Raji (cell line): Measurements from ENCODE around the gene PDE4B.
A peak's percentile ranks its signal among the peaks of the same experiment; 100 is the strongest.

Experiments used
- POLR2A ChIP-seq: IDR thresholded peaks from 2 replicates; pipeline ENCODE4 v1.6.1; 2011; ENCODE audit warnings: low read depth, low read length, control low read depth; ENCODE audit not compliant: insufficient read depth

Gene PDE4B

GRCh38 chr1:66326867-66327266 is 534.2 kb downstream of the PDE4B start:
- no peak for TF ChIP-seq POLR2A

DNA sequence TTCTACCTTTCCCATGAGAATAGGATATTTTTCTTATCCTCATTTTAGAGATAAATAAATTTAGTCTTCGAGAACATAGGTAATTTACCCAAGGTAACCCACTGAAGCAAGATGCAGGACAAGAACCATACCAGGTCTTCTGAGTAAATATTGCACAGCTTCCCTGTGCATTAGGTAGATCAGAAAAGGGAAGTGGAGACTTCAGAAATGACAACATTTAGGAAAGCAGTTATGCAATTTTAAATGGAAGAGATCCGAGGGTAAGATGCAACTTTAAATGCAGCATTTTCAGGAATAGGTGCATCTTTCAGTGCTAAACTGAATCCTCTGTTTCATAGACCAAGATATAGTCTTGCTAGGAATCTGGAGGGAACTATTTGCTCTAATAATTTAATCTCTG is 534.9 kb downstream of the PDE4B start:
- no peak for TF ChIP-seq POLR2A

DNA sequence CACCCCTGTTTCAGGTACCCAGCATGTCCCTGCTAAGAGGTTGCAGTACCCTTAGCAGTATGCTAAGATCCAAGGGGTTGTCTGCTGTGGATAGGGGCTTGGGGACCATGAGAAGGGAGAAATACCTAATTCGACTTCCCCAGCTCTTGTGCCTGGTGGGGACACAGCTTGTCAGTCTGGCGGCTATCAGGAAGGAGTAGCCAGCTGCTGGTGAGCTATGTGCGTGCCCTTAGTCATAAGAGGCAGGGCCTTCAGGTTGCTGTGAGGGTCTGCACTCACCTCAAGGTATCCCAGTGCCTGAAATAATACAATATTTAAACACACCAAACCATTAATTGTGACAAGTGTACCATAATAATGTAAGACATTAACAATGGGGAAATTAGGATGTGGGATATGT is 536.2 kb downstream of the PDE4B start:
- TF ChIP-seq POLR2A = no peak

DNA sequence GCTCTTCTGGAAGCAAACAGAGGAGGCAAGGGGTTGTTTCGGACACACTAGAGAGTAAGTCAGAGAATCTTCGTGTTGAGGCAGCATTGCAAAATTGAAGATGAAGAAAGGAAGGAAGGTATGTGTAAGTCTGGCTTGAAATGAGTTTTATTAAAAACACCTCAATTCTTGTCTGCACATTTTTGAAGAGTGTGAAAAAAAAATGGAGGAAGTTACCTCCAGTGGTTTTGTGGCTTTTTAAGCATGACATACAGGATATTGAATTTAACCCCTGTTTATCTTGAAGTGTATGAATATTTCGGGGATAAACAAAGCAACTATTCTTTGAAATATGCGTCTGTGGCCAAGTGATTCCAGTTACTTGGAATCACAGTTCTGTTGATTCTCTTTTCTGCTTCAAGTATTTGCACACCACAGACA is 538.0 kb downstream of the PDE4B start:
- 0 out of 2 replicates have a peak, but pooled peaks have one; percentile 16 for TF ChIP-seq POLR2A

DNA sequence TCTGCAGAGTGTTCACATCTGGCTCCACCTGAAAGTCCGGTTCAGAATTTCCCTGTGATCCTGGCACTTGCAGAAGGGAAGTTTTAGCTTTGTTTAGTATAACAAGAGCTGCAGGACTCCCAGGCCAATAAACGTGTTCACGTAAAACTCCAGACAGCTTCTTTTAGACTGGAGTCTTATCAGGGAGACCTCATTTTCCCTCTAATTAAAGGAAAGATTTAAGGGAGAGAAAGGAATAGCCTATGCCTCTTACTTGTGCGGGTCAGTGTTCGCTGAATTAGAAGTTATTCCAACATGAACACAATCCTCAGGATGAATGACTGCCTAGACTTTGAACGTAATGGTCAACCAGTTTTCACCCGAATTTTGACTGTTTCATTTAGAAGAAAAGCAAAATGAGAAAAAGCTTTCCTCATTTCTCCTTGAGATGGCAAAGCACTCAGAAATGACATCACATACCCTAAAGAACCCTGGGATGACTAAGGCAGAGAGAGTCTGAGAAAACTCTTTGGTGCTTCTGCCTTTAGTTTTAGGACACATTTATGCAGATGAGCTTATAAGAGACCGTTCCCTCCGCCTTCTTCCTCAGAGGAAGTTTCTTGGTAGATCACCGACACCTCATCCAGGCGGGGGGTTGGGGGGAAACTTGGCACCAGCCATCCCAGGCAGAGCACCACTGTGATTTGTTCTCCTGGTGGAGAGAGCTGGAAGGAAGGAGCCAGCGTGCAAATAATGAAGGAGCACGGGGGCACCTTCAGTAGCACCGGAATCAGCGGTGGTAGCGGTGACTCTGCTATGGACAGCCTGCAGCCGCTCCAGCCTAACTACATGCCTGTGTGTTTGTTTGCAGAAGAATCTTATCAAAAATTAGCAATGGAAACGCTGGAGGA is 539.2 kb downstream of the PDE4B start:
- TF ChIP-seq POLR2A = peak; percentile 50; the same call in 1 of the 2 replicates

DNA sequence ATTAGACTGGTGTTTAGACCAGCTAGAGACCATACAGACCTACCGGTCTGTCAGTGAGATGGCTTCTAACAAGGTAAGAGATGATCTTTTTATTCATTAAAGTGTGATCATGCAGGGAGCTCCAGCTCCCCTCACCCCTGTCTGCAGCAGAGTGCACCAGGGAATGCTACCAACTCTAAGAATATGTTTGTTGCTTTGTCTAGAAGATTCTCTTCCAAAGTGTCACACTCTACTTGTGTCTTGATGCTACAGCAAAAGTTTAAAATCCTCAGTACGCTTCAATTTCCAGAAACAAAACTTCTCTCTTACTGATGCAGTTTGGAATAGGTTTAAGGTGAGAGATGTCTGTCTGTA is 539.8 kb downstream of the PDE4B start:
- TF ChIP-seq POLR2A = no peak

DNA sequence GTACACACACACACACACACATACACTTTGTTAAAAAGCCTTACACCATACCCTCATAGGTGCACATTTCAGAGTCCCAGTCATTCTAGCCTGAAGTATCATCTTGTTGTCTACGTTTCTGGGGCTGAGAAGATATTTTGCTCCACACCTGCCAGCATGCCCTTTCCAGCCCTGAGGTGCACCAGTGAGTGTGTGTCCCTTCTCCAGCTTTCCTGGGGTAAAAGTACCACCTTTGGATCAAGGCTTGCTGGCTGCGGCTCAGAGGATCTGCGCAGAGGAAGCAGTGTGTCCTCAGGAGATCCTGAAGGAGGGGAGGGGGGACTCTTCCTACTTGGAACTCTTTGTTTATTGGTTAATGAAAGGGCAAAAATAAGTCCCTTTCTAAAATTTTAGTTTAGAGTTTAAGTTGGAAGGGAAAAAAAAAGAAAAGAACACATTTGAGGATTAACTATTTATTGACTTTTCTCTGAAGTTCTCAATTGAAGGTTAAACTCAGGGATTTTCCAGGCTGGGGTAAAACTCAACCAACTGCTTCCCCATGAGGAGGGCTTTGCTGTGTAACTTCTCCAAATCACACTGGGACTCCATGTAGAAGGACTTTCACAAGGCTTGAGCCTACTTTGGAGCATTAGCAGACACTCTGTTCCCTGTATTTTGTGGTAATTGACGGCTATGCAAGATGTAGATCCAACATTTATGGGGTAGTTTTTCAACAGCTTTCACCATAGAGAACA is 540.9 kb downstream of the PDE4B start:
- peak; percentile 45 for TF ChIP-seq POLR2A

- TF ChIP-seq POLR2A = no peak
These were observed 541.6 kb downstream of the PDE4B start for GRCh38 chr1:66334318-66334717.

DNA sequence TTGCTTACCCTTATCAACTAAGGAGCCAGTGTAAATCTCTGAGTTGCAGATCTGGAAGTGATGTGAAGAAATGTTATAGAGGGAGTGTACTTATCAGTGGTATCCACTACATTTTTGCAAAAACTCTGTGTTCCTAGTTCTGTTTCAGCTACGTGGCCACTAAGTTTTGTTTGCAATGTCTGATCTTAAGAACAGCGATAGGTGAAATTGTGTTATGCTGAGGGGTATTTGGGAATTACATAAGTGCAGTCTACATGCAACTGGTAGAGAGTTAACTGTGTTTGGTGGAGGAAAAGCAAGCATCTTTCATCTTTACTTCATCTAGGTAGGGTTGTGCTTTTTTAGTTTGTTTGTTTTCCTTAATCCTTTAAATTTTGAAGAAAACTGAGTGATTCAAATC is 542.4 kb downstream of the PDE4B start:
- TF ChIP-seq POLR2A = peak; percentile 22; the same call in 1 of the 2 replicates

DNA sequence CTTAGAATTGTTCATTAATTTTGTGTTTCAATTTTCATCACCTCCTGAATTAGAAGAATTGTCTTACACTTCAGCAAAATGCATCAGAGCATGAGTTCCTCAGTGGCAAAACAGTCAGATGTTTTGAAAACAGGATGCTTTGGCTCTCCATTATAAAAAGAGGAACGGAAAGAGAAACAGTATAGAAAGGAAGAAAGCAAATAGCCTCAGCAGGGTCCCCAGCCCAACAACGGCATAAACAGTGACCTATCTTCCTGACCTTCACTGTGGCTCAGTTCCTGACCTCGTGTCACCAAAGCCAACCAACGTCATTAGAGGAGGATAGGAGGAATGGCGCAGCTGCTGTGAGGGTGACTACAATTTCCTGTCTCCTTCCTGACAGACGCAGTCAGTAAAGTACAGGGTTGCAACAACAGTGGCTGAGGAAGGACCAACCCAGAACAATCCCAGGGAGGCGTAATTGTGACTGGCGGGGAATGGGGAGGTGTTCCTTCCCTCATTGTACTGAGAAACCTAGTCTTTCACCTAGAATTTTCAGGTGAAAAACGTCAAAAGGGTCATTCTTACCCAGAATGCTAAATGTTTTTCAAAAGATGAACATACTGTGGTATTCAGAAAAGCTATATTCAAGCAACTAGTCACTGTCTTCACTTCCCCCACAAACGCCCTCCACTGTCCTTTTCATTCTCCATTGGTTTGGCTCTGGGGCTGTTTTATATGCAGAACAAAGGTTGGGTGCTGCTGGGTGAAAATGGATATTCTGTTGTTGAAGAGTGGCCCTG is 543.4 kb downstream of the PDE4B start:
- peak; percentile 78 for TF ChIP-seq POLR2A

GRCh38 chr1:66336641-66336990 is 543.9 kb downstream of the PDE4B start:
- TF ChIP-seq POLR2A = no peak

DNA sequence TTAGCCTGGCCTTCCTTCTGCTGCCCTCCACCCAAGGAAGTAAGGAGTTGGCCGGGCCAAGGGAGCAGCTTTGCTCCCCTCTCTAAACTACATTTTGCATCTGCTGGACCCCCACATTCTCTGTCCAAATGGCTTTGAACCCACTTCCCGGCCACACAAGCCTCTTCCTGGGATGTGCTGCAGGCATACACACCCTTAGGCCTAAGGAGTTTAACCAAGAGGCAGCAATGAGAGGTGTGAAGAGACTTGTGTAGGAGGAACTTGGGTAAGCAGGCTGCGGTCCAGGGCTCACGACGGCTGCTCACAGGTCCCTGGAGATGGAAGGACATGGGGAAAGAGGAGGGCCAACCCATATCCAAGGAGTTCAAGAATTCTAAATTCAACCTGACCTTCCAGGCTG is 544.6 kb downstream of the PDE4B start:
- TF ChIP-seq POLR2A = no peak

DNA sequence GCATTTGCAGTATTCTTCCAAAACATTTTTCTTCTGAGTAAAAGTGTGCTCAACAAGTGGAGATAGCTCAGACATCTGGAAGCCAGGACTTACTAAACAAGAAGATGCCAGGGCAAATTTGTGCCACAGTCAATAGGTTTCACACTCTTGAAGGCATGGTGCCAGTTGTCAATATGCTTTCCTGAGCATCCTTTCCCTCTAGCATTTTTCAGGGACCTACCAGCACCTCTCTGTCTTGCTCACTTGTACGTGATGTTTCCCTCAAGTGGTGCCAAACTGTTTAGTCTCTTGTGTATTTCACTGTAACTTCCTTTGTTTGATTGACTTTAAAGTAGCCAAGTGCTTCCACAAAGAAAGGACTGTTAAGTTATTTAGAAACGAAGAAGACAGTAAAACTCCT is 547.2 kb downstream of the PDE4B start:
- no peak for TF ChIP-seq POLR2A

DNA sequence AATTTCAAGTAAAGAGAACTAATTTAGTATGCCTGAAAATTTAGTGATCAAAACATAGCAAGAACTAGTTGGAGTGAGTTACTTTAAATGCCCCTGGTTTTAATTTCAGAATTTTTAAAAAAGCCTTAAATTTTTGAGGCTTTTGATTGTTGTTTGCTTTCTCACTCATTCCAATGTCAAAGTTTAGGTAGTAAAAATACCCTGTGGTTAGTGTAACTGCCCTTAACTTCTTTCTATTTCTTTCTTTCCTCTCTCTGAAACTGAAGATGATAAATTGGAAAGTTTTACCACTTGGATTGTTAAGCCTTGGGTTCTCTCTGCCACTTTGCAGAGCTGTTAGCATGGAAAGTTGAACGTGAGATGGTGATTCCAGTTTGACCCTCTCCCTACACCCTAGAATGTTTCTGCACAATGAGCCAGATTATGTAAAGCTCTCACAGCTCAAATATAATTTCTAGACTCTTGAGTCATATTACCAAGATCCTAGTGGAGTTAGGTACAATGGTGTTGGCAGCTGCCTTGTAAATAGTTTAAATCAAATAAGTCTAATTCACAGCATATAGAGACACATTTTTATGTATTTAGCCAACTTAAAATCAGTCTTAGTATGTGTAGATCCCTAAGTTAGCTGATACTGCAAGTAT is 548.9 kb downstream of the PDE4B start:
- no peak for TF ChIP-seq POLR2A

- no peak for TF ChIP-seq POLR2A
These were observed 550.0 kb downstream of the PDE4B start for GRCh38 chr1:66342707-66343106.
